ENCODE results near the gene POU3F1.

The POU3F1 gene

GRCh38 chr1:38046333-38046883, at the start of gene POU3F1:
TSS of gene POU3F1 (minus strand) at chr1:38046793. CDS start at chr1:38046743, 50 bp downstream.
- DNase-seq = no peak

- no peak for DNase-seq
These were observed 48.9 kb upstream of the POU3F1 start for GRCh38 chr1:38095454-38095931.

GRCh38 chr1:38094711-38095290, 48.2 kb upstream of the POU3F1 start:
- DNase-seq = no peak

GRCh38 chr1:38093569-38094520, 47.3 kb upstream of the POU3F1 start:
- no peak for DNase-seq

GRCh38 chr1:38092256-38092655, 45.7 kb upstream of the POU3F1 start:
- no peak for DNase-seq

GRCh38 chr1:38090796-38091195, 44.2 kb upstream of the POU3F1 start:
- no peak for DNase-seq

- DNase-seq = no peak
These were observed 43.2 kb upstream of the POU3F1 start for GRCh38 chr1:38089712-38090360.

GRCh38 chr1:38088791-38089190, 42.2 kb upstream of the POU3F1 start:
- DNase-seq = no peak

GRCh38 chr1:38088366-38088765, 41.8 kb upstream of the POU3F1 start:
- no peak for DNase-seq

- DNase-seq = no peak
These were observed 41.1 kb upstream of the POU3F1 start for GRCh38 chr1:38087676-38088075.

GRCh38 chr1:38085666-38086330, 39.2 kb upstream of the POU3F1 start:
- DNase-seq = no peak

- DNase-seq = no peak
These were observed 38.1 kb upstream of the POU3F1 start for GRCh38 chr1:38084700-38085099.

GRCh38 chr1:38084113-38084512, 37.5 kb upstream of the POU3F1 start:
- DNase-seq = no peak

- DNase-seq = no peak
These were observed 36.9 kb upstream of the POU3F1 start for GRCh38 chr1:38083541-38083940.

- DNase-seq = no peak
These were observed 36.2 kb upstream of the POU3F1 start for GRCh38 chr1:38082769-38083263.

GRCh38 chr1:38079019-38079418, 32.4 kb upstream of the POU3F1 start:
- DNase-seq = no peak

GRCh38 chr1:38077523-38078147, 31.0 kb upstream of the POU3F1 start:
- no peak for DNase-seq

GRCh38 chr1:38076455-38076854, 29.9 kb upstream of the POU3F1 start:
- DNase-seq = no peak

- no peak for DNase-seq
These were observed 29.4 kb upstream of the POU3F1 start for GRCh38 chr1:38076038-38076437.

GRCh38 chr1:38075191-38075590, 28.6 kb upstream of the POU3F1 start:
- no peak for DNase-seq

GRCh38 chr1:38074302-38074677, 27.7 kb upstream of the POU3F1 start:
- no peak for DNase-seq
